SIG-M5 (cell line): ENCODE results near the gene RNF113A.
"Not testable (repeated sequence)": the region's sequence is repeated elsewhere in the genome, so short reads cannot be mapped to it uniquely, and the experiment has no call there.

ENCODE experiments used
- DNase-seq: peaks from one replicate; lab custom pipeline; 2025; lab: John Stamatoyannopoulos, UW

Gene RNF113A

DNA sequence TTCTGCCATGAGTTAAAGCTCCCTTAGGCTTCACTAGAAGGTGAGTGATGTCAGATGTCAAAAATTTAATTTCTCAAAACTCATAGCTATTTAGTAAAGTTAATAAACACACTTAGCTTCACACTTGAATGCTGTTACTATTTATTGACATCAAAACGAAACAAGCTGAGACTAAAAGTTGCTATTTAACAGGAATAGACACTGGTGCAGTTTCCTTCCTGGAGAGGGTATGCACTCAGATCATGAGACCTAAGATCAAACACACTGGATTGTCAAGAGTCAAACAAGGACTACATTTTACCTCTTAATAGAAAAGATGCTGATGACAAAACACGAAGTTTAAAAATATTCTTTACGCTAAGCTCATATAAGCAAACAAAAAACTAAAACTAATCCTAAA is 37.6 kb downstream of the RNF113A start:
- no peak for DNase-seq

DNA sequence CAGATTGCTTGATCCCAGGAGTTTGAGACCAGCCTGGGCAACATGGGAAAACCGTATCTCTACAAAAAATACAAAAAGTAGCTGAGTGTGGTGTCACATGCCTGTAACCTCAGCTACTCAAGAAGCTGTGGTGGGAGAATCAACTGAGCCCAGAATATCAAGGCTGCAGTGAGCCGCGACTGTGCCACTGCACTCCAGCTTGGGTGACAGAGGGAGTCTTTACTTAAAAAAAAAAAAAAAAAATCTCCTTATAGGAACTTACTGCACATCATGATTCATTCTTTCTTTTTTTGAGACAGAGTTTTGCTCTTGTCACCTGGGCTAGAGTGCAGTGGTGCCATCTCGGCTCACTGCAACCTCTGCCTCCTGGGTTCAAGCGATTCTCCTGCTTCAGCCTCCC is 43.1 kb downstream of the RNF113A start:
- no peak for DNase-seq

DNA sequence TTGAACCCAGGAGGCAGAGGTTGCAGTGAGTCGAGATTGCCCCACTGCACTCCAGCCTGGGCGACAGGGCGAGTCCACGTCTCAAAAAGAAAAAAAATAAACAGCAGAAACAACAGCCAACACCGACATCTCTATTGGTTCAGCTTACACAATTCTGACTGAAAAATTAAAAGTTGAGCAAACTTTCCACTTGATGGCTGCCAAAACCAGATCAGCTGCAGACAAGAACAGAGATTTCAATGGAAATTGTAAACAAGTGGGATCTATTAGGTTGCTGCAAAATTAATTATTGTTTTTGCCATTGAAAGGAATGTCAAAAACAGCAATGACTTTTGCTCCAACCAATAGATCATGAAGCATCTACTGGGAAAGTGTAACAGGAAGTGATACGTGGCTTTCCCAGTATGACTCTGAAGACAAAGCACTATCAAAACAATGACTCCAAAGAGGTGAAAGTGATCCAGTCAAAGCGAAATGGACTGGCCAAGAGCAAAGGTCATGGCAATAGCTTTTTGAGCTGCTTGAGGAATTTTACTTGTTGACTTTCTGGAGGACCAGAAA is 45.1 kb downstream of the RNF113A start:
- no peak for DNase-seq

DNA sequence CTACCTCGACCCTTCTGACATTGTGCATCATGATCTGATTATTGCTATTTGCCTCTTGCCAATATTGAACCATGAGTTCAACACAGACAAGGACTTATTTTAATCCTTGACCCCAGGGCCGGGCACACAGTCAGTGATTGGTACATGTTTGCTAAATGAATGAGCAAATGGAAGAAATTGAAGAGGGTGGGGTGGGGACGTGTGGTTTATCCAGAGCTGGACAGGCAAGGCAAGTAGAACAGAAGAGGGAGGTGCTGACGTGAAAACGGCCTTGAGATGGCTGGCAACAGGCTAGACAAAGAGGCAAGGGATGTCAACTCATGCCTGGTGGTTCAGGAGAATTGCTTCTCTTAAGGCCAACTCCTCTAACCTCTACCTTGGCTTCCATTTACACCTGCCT is 47.3 kb downstream of the RNF113A start:
- DNase-seq: not testable (repeated sequence)

DNA sequence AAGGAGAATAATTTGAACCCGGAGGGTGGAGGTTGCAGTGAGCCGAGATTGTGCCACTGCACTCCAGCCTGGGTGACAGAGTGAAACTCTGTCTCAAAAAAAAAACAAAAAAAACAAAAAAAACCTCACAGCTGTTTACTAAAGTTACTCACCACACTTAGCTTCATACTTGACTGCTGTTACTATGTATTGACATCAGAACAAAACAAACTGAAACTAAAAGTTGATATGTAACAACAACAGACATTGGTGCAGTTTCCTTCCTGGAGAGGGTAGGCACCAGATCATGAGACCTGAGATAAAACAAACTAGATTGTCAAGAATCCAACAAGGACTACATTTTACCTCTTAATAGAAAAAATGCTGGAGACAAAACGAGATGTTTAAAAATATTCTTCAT is 49.8 kb downstream of the RNF113A start:
- not testable (repeated sequence) for DNase-seq
